OCI-LY1 (cell line): Measurements from ENCODE around the gene FAM9C.

Experiments
- H2AFZ ChIP-seq: fragments of 200-600 bp; sonication (generic), shearing (Covaris generic); 2 replicates; pipeline ENCODE4 v1.6.0; 2014; ENCODE audit warnings: antibody characterized with exemption, mild to moderate bottlenecking, low read length
- H3F3A ChIP-seq: fragments of 200-600 bp; sonication (generic), shearing (Covaris generic); 2 replicates; pipeline ENCODE4 v1.6.0; 2014; ENCODE audit warnings: mild to moderate bottlenecking, antibody characterized with exemption, low read length, moderate library complexity; ENCODE audit not compliant: insufficient read depth
- H3K27ac ChIP-seq: fragments of 200-600 bp; sonication (generic); 2 replicates; pipeline ENCODE4 v1.5.1; 2014; ENCODE audit warnings: low read length, mixed run types, mild to moderate bottlenecking, low read depth; ENCODE audit not compliant: poor library complexity, severe bottlenecking
- H3K27me3 ChIP-seq: fragments of 200-600 bp; sonication (generic); 2 replicates; pipeline ENCODE4 v1.6.0; 2014; ENCODE audit warnings: antibody characterized with exemption, mild to moderate bottlenecking, low read length, moderate library complexity; ENCODE audit not compliant: insufficient read depth
- H3K36me3 ChIP-seq: fragments of 200-600 bp; sonication (generic); 2 replicates; pipeline ENCODE4 v1.6.1; 2014; ENCODE audit warnings: mild to moderate bottlenecking, antibody characterized with exemption, low read length, moderate library complexity, mixed read lengths; ENCODE audit not compliant: insufficient read depth
- H3K4me1 ChIP-seq: fragments of 200-600 bp; sonication (generic); 2 replicates; pipeline ENCODE4 v1.5.1; 2014; ENCODE audit warnings: mild to moderate bottlenecking, low read length, moderate library complexity; ENCODE audit not compliant: insufficient read depth, severe bottlenecking
- H3K4me2 ChIP-seq: fragments of 200-600 bp; sonication (generic), shearing (Covaris generic); 2 replicates; pipeline ENCODE4 v1.6.1; 2014; ENCODE audit warnings: low read length
- H3K4me3 ChIP-seq: fragments of 200-600 bp; sonication (generic); 2 replicates; pipeline ENCODE4 v1.5.1; 2014; ENCODE audit warnings: low read length, low read depth, mild to moderate bottlenecking, mixed read lengths; ENCODE audit not compliant: poor library complexity, severe bottlenecking
- H3K79me2 ChIP-seq: fragments of 200-600 bp; shearing (Covaris generic); 2 replicates; pipeline ENCODE4 v1.6.1; 2016; ENCODE audit warnings: mixed run types, low read length, mixed read lengths; ENCODE audit not compliant: insufficient read depth
- H3K9ac ChIP-seq: fragments of 200-600 bp; sonication (generic), shearing (Covaris generic); 2 replicates; pipeline ENCODE4 v1.6.1; 2014; ENCODE audit warnings: mild to moderate bottlenecking, low read length, mixed read lengths
- H3K9me2 ChIP-seq: fragments of 200-600 bp; sonication (generic), shearing (Covaris generic); 2 replicates; pipeline ENCODE4 v1.6.1; 2014; ENCODE audit warnings: low read depth, mild to moderate bottlenecking, low read length, mixed read lengths
- H3K9me3 ChIP-seq: fragments of 200-600 bp; shearing (Covaris generic); 2 replicates; pipeline ENCODE4 v1.6.1; 2014; ENCODE audit warnings: low read length, mixed read lengths
- H4K20me1 ChIP-seq: fragments of 200-600 bp; sonication (generic), shearing (Covaris generic); 2 replicates; pipeline ENCODE4 v1.6.0; 2016; ENCODE audit warnings: mild to moderate bottlenecking, low read length; ENCODE audit not compliant: insufficient read depth
- EZH2 ChIP-seq: fragments of 200-600 bp; sonication (generic), shearing (Covaris generic); IDR thresholded peaks from 2 replicates; pipeline ENCODE4 v1.8.0; 2017; ENCODE audit warnings: borderline replicate concordance, mixed run types, mild to moderate bottlenecking, antibody characterized with exemption, low read length, moderate library complexity, mixed read lengths
- TF ChIP-seq, protein P1 (sequence below): fragments of 200-600 bp; sonication (generic), shearing (Covaris generic); IDR thresholded peaks from 2 replicates; pipeline ENCODE4 v1.5.1; 2017; ENCODE audit warnings: mild to moderate bottlenecking, antibody characterized with exemption, low read length, moderate library complexity, mixed read lengths

The FAM9C gene

GRCh38 chrX:13015536-13016236 lies 28.7 kb downstream of the FAM9C start:
- Histone ChIP-seq H3K4me2 (no peak overlapping the region), H3K4me1 (peaks cover 33% of the 10 kb centered on the region), H3K27me3 (no peaks in the 10 kb centered on the region), H3K4me3 (no peak overlapping the region), H4K20me1 (no peaks in the 10 kb centered on the region), H2AFZ (no peak overlapping the region), H3K79me2 (no peaks in the 10 kb centered on the region), H3K27ac (no peak overlapping the region), H3K9ac (no peak overlapping the region), H3F3A (no peaks in the 10 kb centered on the region), H3K9me3 (no peaks in the 10 kb centered on the region), H3K36me3 (no peaks in the 10 kb centered on the region), H3K9me2 (no peaks in the 10 kb centered on the region)
- TF ChIP-seq, protein P1, sequence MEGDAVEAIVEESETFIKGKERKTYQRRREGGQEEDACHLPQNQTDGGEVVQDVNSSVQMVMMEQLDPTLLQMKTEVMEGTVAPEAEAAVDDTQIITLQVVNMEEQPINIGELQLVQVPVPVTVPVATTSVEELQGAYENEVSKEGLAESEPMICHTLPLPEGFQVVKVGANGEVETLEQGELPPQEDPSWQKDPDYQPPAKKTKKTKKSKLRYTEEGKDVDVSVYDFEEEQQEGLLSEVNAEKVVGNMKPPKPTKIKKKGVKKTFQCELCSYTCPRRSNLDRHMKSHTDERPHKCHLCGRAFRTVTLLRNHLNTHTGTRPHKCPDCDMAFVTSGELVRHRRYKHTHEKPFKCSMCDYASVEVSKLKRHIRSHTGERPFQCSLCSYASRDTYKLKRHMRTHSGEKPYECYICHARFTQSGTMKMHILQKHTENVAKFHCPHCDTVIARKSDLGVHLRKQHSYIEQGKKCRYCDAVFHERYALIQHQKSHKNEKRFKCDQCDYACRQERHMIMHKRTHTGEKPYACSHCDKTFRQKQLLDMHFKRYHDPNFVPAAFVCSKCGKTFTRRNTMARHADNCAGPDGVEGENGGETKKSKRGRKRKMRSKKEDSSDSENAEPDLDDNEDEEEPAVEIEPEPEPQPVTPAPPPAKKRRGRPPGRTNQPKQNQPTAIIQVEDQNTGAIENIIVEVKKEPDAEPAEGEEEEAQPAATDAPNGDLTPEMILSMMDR = no peak

GRCh38 chrX:13014111-13015096 lies 30.0 kb downstream of the FAM9C start:
- Histone ChIP-seq H3F3A (no peaks in the 10 kb centered on the region), H3K4me2 (peak overlapping the region; percentile 64)
- TF ChIP-seq EZH2 = no peak
- TF ChIP-seq, protein P1 = no peak

DNA sequence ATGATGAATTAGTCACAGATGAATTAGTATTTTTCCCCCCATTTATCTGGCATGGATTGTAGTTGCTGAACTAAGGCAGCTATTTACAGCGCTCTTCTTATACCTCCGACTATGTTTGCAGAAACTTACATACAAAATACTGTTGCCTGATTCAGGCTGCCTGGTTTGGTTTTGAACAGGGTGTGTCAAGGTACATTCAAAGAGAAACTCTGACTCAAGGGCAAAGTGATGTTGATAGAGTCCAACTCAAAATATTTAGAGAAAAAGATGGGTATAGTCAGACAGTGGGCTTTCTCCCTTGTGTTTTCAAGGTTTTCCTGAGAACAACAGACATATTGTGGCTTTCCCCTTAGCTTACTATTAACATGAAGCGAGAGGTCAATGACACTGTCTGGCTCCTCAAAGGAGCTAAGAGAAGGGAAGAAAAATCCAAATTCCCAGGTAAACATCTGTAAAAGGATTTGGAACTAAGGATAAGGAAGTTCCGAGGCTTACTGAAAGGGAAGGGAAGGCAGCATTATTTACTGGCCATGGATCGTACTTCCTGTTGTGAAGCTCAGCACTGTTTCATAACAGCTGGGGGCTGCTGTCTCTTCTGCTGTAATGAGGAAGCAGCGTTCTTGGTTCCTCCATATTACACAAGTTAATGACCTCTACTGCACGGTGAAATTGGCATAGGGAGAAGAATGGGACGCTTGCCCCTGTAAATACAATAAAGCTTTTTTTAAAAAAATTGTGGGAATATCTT lies 30.9 kb downstream of the FAM9C start:
- Histone ChIP-seq H3K4me2 (peak overlapping the region; percentile 64), H3K27ac (peak overlapping the region; percentile 86), H3K27me3 (no peaks in the 10 kb centered on the region), H3K4me3 (peak overlapping the region; percentile 27), H3K4me1 (peaks cover 41% of the 10 kb centered on the region), H3K36me3 (no peaks in the 10 kb centered on the region), H2AFZ (0 out of 2 replicates have a peak overlapping the region, but pooled peaks have one; percentile 75), H4K20me1 (no peaks in the 10 kb centered on the region), H3K9ac (peak overlapping the region; percentile 56), H3K9me3 (no peaks in the 10 kb centered on the region), H3K79me2 (no peaks in the 10 kb centered on the region), H3K9me2 (no peaks in the 10 kb centered on the region), H3F3A (no peaks in the 10 kb centered on the region)
- TF ChIP-seq EZH2 = no peak
- TF ChIP-seq, protein P1 = no peak

More at GRCh38 chrX:13014111-13015096, 30.0 kb downstream of the FAM9C start:
- Histone ChIP-seq H3K27me3 (no peaks in the 10 kb centered on the region), H4K20me1 (no peaks in the 10 kb centered on the region), H3K27ac (peak overlapping the region; percentile 86), H3K9me2 (no peaks in the 10 kb centered on the region), H3K9ac (peak overlapping the region; percentile 56), H3K9me3 (no peaks in the 10 kb centered on the region), H3K4me3 (peak overlapping the region; percentile 16), H2AFZ (peak overlapping the region; percentile 75; the same call in 1 of the 2 replicates), H3K4me1 (peaks cover 33% of the 10 kb centered on the region), H3K79me2 (no peaks in the 10 kb centered on the region), H3K36me3 (no peaks in the 10 kb centered on the region)
